GM12891 (cell line): Measurements from ENCODE around the gene CSMD2.
"Not testable (repeated sequence)": the region's sequence is repeated elsewhere in the genome, so short reads cannot be mapped to it uniquely, and the experiment has no call there.

Experiments used
- DNase-seq: peaks from one replicate; pipeline ENCODE4 v3.0.0; 2011; ENCODE audit warnings: low spot score; ENCODE audit not compliant: insufficient read length
- FAIRE-seq: peaks from 2 replicates; lab custom pipeline; 2011; peaks lifted over from hg19 to GRCh38; lab: Jason Lieb, UNC
- PAX5 ChIP-seq: IDR thresholded peaks from 2 replicates; pipeline ENCODE4 v1.6.1; 2011; ENCODE audit warnings: low read length, moderate library complexity, mild to moderate bottlenecking; ENCODE audit not compliant: insufficient read depth, severe bottlenecking
- POLR2A ChIP-seq: IDR thresholded peaks from 2 replicates; pipeline ENCODE4 v1.6.1; 2011; ENCODE audit warnings: low read depth, low read length, control low read depth
- POLR2AphosphoS5 ChIP-seq: IDR thresholded peaks from 2 replicates; pipeline ENCODE4 v1.6.1; 2011; ENCODE audit warnings: low read depth, low read length, control low read depth
- POU2F2 ChIP-seq: IDR thresholded peaks from 2 replicates; pipeline ENCODE4 v1.6.1; 2011; ENCODE audit warnings: low read depth, mild to moderate bottlenecking, control low read depth, low read length, moderate library complexity
- SPI1 ChIP-seq: IDR thresholded peaks from 2 replicates; pipeline ENCODE4 v1.6.1; 2011; ENCODE audit warnings: low read depth, low read length, control low read depth
- TAF1 ChIP-seq: IDR thresholded peaks from 2 replicates; pipeline ENCODE4 v1.6.1; 2011; ENCODE audit warnings: low read depth, low read length, control low read depth

Gene CSMD2

GRCh38 chr1:34086561-34086960 is 78.5 kb downstream of the CSMD2 start:
- FAIRE-seq (no peak), DNase-seq (no peak)
- TF ChIP-seq SPI1 (no peak), POU2F2 (no peak), PAX5 (no peak), POLR2AphosphoS5 (no peak), POLR2A (no peak), TAF1 (no peak)

GRCh38 chr1:34083974-34084373 is 81.1 kb downstream of the CSMD2 start:
- TF ChIP-seq SPI1 (no peak), POLR2A (no peak), POU2F2 (no peak), PAX5 (no peak), TAF1 (no peak), POLR2AphosphoS5 (no peak)
- FAIRE-seq (no peak), DNase-seq (no peak)

- DNase-seq, FAIRE-seq: not testable (repeated sequence)
Measured at GRCh38 chr1:34082085-34082670, 82.9 kb downstream of the CSMD2 start.

GRCh38 chr1:34078383-34078782 is 86.6 kb downstream of the CSMD2 start:
- FAIRE-seq (no peak), DNase-seq (no peak)
- TF ChIP-seq POLR2AphosphoS5 (no peak), POLR2A (no peak), TAF1 (no peak), PAX5 (no peak), SPI1 (no peak), POU2F2 (no peak)

GRCh38 chr1:34075576-34075975 is 89.5 kb downstream of the CSMD2 start:
- TF ChIP-seq PAX5 (no peak), POU2F2 (no peak), TAF1 (no peak), SPI1 (no peak), POLR2A (no peak), POLR2AphosphoS5 (no peak)

GRCh38 chr1:34073028-34073695 is 91.9 kb downstream of the CSMD2 start:
- DNase-seq (no peak), FAIRE-seq (no peak)
- TF ChIP-seq POU2F2 (no peak), SPI1 (no peak), POLR2A (no peak), TAF1 (no peak), PAX5 (no peak), POLR2AphosphoS5 (no peak)

More at GRCh38 chr1:34075576-34075975, 89.5 kb downstream of the CSMD2 start:
- no peak for FAIRE-seq
- no peak for DNase-seq

- no peak for FAIRE-seq
- DNase-seq = no peak
- no peak for TF ChIP-seq SPI1
- no peak for TF ChIP-seq POLR2A
- no peak for TF ChIP-seq POLR2AphosphoS5
- no peak for TF ChIP-seq TAF1
- TF ChIP-seq PAX5 = no peak
- TF ChIP-seq POU2F2 = no peak
Measured at GRCh38 chr1:34070201-34070836, 94.7 kb downstream of the CSMD2 start.

GRCh38 chr1:34066981-34067603 is 97.9 kb downstream of the CSMD2 start:
- DNase-seq (no peak), FAIRE-seq (no peak)
- no peak for TF ChIP-seq POU2F2

- FAIRE-seq = no peak
- DNase-seq = no peak
- TF ChIP-seq POU2F2 (no peak), TAF1 (no peak), PAX5 (no peak), POLR2AphosphoS5 (no peak), SPI1 (no peak), POLR2A (no peak)
Measured at GRCh38 chr1:34066166-34066565, 98.9 kb downstream of the CSMD2 start.

GRCh38 chr1:34065498-34065897 is 99.5 kb downstream of the CSMD2 start:
- TF ChIP-seq POLR2AphosphoS5 (no peak), PAX5 (no peak), TAF1 (no peak), POU2F2 (no peak), POLR2A (no peak), SPI1 (no peak)
- DNase-seq (no peak), FAIRE-seq (no peak)

- DNase-seq = no peak
- FAIRE-seq = no peak
- TF ChIP-seq PAX5 (no peak), SPI1 (no peak), POU2F2 (no peak), POLR2A (no peak), POLR2AphosphoS5 (no peak)
Measured at GRCh38 chr1:34060901-34061415, 104.1 kb downstream of the CSMD2 start.
